GM12891 (cell line): ENCODE results near the gene ETV4.

ENCODE experiments used
- PAX5 ChIP-seq: IDR thresholded peaks from 2 replicates; pipeline ENCODE4 v1.6.1; 2011; ENCODE audit warnings: low read length, moderate library complexity, mild to moderate bottlenecking; ENCODE audit not compliant: insufficient read depth, severe bottlenecking
- POLR2A ChIP-seq: IDR thresholded peaks from 2 replicates; pipeline ENCODE4 v1.6.1; 2011; ENCODE audit warnings: low read depth, low read length, control low read depth
- POLR2AphosphoS5 ChIP-seq: IDR thresholded peaks from 2 replicates; pipeline ENCODE4 v1.6.1; 2011; ENCODE audit warnings: low read depth, low read length, control low read depth
- TAF1 ChIP-seq: IDR thresholded peaks from 2 replicates; pipeline ENCODE4 v1.6.1; 2011; ENCODE audit warnings: low read depth, low read length, control low read depth

DNA sequence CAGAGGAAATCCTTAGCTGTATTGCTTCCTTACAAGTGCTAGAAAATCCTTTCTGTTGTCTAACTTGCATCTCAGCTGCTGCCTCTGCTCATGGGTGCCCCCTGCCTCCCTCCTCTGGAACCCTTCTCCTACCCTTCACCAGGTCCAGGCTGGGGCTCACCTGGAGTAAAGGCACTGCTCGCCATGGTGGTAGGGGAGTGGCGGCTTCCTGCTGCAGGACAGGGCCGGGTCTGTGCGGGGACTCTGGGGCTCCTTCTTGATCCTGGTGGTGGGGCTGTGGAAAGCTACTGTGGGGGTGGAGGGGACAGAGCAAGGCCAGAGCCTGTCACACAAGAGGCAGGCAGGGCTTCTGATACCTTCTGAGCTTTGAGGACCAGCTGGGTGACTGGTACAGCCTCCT lies 12.4 kb downstream of the ETV4 start:
- TF ChIP-seq POLR2AphosphoS5, result no peak
- TF ChIP-seq POLR2A, result no peak
- no peak for TF ChIP-seq TAF1
- TF ChIP-seq PAX5, result no peak
